Fibroblast of the conjunctiva (primary cell): ENCODE measurements around the gene ZBTB7C.

Experiments
- DNase-seq: peaks from one replicate; pipeline ENCODE4 v3.0.0-alpha.2; 2010; ENCODE audit warnings: low read depth

ZBTB7C gene

DNA sequence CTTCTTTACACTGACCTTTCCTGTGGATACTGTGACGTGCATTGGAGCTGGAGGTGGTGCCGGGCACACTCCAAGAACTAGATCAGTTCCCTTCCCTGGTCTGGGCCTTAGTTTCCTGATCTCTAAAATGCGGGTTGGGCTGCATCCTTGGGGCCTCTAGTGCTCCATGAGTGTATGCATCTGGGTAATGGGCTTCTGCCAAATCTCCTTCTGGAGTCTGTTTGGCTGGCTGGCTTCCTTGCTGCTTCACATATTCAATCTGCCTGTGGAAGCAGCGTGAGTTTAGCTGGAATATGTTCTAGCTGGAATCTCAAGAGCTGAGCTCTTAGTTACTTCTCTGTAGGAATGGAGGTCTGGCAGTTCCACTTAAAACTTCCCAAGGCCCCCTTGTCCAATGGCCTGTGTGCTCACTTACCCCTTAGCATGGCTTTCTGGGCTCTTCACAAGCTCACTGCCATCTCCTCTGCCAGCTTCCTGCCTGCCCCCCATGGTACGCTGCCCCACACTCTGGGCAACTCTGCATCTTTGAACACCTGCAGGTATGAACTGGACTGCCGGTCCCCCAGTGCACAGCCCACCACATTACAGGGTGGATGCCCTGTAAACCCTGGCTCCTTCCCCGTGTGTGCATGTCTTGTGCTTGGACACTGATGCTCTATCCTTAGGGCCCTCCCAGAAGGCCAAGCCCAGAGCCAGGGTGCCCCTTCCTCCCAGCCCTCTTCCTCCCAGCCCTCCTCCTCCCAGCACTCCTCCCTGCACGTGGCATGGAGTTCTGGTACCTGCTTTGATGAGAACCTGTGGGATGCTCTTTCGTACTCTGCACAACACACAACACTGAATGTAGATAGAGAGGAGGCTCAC, 375.2 kb downstream of the ZBTB7C start:
- DNase-seq, result no peak

DNA sequence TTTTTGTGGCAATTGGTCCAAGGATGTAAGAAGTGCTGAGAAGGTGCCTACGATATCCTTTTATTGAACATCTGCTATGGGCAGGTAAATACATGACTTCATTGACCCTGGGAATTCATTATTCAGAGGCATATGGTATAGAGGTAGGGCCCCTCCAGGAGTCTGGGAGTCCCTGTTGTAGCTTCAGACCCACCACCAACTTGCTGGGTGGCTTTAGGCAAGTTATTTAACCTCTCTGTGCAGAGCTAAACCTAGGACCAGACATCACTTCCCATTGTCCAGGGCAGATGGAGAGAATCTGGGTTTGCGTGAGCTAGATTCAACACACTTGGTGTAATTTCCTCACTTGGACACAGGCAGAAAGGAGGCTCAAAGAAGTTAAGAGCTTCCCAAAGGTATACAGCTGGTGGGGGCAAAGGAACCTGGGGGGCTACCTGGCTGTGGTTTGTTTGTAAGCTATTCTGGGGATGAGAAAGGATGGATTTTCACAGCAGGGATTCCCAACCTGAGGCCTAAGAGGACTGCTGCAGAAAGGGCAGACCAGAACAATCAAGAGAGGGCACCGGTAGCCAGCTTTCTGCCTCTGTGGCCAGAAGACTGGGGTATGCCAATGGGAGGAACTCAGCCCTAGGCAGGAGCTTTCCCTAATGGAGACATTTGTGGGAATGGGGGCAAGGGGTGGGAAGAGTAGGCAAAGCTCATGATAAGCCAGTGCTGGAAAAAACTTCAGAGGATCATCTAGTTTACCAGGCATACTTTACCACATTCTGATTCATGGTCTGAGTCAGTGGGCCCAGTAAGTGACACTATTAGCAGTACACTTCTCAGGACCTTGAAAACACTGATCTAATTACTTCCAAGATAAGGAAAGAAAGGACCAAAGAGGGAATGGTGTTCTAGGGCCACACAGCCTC, 376.1 kb downstream of the ZBTB7C start:
- DNase-seq, result no peak

DNA sequence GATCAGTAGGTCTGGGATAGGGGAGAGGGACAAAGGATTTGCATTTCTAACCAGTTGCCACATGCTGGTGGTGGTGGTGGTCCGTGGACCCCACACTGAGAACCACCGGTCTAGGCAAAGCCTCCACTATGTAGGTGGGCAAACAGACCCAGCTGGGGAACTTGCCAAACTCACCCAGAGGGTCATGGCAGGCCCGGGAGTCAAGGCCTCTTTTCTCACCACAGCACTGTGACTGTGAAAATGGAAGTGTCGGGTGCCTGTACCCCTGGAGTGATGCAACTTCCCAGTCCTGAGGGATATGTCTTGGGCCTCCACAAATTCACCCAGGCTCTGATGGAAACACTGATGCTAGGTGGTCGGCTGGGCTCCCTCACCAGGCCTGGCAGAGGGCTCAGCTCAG, 377.5 kb downstream of the ZBTB7C start:
- no peak for DNase-seq

DNA sequence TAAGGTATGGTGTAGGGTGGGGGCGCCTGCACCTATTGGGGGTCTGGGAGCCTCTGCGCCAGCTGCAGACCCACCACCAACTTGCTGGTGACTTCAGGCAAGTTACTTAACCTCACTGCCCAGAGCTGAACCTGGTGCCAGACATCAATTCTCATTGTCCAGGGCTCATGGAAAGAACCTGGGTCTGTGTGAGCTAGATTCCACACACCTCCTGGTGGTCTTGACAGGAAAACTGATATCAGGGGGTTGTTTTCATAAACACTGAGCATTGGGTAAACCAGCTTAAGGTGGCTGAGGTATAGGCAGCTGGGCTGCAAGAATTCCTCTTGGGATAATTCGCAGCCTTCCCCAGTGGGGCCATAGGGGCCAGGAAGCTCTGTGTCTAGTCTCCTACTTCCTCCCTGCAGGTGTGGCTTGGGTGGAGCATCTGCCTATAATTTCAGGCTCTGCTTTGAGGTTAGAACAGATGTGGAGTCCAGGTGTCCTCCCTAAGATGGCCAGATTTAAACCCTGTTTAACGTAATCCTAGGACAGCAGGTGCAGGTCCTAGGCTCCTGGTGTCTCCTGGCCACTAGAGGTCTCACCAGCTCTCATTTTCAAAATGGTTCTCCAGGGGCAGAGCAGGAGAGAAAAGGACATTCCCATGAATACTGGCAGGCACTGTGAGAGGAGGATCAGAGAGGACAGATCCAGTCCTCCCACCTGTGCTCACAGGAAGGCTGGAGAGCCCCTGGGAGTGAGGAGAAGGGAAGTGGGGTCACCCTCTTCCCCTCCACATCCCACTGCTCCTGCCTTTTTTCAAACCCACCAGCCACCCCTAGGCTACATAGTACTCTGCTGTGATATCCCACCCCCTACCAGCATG, 378.3 kb downstream of the ZBTB7C start:
- no peak for DNase-seq

DNA sequence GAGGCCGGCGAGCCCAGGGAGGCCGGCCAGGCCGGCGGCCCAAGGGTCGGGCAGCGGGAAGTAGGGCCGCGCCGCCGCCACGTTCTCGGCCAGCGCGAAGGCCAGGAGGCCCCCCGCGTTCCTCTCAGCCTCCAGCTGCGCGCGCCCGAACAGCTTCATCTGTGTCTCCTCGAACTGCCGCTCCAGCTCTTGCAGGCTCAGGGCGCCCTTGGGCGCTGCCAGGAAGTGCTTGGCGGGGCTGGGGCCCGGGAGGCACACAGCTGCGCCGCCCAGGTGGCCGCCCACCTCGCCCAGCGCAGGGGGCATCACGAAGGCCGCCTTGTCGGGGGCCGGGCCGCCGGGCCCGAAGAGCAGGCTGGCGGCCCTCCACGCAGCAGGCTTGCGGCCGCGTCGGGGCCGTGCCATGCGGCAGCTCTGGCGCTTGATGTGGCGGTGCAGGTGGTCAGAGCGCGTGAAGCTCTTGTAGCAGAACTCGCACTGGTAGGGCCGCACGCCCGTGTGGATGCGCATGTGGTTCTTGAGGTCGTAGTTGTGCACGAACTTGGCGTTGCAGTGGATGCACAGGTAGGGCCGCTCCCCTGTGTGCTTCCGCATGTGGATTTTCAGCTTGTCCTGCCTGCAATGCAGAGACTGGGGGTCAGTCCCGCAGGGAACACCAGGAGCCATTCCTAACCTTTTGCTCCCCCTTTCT, 379.7 kb downstream of the ZBTB7C start:
- no peak for DNase-seq

DNA sequence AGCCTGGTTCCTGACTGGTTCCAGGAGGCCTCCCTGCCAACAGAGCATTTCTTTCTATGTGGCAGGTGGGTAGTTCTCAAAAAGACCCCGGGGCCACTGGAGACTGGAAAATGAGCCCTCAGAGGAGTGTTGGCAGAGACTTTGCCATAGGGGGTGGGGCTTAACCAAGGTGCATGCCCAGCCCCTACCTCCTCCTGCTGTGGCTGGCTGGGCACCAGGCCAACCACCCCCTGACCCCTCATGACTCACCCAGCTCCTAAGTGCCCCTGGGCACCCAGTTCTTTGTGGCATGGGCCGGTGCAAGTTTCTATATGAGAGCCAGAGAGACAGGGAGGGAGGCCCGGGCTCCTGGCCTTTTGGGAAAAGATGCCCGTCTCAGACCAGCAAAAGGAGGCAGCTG, 380.5 kb downstream of the ZBTB7C start:
- DNase-seq, result no peak

DNA sequence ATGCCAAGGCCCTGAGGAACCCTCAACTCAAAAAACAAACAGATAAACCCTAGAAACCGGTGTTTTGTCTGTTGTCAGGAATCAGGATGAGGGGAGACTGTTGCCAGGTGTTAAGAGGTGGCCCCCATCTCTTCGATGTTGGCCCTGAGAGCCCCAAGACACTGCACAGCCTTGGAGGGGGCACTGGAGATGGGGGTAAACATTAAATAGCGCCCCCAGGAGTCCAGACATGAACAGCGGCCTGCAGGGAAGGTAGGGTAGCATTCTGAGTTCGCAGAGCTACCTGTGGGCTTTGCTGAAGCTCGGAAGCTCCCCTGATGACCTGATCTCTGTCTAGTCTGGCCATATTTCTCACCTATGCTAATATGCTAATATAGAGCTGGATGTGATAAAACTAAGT, 381.1 kb downstream of the ZBTB7C start:
- no peak for DNase-seq

DNA sequence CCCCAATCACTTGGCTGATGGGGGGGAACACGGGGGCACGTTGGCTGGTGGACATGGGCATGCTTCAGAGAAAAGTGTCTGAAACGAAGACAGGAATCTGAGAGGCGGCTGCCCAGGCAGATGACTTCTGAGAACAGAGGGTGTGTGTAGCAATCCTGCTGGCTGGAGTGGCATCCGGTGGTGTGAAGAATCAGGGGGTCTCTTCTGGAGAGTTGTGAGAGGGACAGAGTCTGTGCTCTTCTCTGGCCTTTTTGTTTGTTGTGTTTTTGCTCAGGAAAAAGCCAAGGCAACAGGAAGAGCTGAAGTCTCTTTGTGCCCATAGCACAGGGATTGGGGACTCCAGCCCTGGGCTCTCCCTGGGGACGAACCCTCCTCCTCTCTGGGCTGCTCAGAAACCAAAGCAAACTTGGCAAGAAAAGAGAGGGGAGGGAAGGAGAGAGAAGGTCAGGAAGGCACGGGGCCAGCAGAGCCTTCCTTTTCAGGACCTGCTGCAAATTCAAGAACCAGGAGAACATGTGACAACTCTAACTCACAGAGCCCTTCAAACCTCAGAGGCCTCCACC, 381.7 kb downstream of the ZBTB7C start:
- DNase-seq, result no peak

DNA sequence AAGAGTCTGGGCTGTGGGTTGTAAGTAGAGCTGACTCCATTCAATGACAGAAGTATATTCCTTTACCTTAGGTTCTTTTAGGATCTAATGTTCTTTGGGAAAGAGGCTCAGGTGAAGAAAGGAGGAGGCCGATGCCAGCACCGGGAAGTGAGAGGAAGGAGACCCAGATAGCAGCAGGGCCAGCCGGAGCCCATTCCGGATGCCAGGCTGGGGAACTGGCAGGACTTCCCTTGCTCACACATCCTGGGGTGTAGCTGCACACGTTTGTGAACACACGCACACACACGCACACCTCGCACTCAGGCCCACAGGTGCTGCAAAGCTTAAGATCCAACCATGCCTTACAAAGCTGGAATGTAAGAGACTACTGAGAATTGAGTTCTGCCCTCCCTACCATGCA, 383.0 kb downstream of the ZBTB7C start:
- DNase-seq, result no peak

DNA sequence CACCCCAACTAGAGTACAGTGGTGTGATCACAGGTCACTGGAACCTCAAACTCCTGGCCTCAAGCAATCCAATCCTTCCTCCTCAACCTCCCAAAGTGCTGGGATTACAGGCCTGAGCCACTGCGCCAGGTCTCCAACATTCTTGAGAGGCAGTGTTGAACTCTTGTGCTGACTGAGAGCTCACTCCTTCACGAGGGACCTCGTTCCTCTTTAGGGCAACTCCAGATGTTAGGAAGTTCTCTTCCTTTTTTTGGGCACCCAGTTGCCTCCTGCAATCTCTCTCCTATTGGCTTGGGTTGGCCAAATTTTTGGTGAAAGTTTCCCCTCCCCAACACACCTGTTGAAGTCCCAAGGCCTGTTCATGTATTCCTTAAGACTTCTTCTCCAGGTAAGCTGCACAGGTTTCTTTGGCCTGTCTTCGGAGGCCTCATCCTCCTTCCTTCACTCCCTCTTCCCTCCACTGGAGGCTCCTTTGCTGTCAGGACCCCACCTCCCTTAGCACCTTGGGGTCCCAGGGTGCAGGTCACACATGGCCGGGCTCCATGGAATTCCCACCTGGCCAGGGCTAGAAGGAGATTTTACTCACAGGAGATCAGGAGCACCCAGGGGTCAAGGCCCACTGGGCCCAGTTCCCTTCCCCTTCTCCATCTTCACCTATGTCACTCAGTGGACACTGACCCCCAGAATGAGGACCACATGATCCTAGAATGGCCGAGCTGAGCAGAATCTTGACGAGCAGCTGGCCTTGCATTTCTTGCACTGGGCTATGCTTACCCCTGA, 384.1 kb downstream of the ZBTB7C start:
- DNase-seq, result no peak

DNA sequence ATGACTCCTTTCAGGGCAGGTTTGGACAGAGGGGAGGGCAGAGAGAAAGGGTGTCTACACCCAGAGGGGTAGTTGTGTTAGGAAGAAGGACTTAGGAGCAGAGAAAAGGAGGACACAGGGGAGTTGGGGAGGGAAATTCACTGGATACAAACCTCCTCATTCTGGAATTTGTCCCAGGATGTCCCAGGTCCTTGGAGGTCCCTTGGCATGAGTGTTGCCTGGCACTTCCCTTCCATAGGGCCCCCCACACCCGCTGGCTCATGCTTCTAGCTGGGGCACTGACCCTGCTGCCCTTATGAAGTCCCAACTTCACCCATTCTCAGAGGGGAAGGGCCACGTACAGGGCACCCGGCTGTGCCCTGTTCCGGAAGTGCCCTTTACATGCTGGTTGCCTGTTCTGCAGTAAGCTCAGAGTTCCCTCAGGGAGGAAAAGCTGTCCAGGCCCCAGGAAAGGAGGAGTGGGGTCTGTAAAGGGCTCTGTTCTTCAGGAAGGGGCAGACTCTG, 385.1 kb downstream of the ZBTB7C start:
- no peak for DNase-seq

DNA sequence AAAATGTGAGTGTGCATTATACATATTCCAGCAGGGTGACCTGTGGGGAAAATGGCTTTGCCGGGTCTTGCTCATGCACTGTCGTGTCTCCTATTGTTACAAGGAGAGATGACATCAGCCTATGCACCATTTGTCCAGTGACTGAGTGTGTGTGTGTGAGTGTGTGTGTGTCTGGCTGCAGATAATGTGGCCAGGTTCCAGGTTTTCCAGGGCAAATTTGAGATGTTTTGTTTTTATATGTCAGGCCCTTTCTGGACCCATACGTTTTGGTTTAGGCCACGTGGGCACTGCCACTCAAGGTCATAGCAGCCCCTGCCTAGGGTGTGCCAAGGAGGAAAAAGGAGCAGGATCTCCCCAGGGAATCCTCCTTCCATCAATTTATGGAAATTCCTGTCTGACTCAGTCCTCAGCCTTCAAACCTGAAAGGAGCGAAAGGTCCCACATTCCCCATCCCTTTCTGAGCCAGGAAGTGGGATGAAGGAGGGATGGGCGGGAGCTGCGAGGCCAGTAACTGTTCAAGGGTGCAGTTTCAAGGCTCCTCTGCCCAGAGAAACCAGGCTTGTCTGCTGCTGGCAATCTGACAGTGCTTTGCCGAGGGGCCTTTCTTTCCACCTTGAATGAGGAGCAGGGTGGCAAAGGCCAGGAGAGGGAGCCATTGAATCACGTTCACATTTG, 385.7 kb downstream of the ZBTB7C start:
- DNase-seq, result no peak

DNA sequence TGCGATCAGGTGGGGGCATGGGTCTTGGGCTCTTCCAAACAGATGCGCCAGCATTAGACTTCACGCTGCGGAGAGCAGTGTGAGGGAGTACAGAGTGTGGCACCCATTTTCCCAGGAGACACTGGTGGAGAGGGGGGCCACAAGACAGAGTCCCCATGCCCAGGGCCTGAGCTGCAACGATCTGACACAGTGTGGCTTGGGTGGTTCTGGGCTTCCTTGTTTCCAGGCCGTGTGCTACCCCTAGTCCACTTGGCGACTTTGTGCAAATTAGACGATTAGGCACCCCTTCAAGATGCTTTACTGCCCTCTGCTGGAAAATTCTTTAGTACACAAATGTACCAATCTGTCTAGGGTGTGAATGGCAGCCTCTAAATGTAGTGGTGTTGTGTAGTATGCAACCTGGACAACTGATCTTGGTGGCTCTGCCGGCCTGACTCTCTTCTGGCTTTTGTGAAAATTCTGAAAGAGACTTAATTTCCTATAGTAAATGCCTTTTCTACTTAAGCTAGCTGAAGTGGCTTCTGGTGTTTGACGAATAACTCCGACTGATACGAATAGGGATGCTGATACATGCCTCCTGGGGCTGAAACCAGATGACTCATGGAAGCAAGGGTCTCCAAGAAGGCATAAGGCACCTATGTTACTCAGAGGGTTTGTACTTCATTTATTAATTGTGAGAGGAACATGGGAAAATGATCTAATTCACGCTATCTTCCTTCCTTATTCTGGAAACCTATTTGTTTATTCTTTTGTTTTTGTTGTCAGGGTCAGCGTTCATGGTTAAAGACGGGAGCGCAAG, 386.5 kb downstream of the ZBTB7C start:
- peak; percentile 46 for DNase-seq

DNA sequence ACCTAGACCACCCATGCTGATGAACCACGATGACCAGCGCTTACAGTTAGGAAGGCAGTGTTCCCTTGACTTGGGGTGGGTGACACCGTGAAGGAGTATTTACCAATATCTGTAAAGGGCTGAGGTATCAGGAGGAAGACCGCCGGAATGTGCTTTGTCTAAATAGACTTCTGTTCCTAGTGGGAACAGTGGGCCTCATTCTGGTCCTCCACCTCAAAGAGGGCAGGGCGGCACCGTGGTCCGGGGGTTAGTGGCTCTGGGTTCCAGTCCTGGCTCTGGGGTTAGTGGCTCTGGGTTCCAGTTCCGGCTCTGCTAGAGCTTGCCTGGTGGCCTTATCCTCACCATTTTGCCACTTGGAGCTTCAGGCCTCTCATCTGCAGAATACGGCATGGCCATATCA, 387.2 kb downstream of the ZBTB7C start:
- no peak for DNase-seq

DNA sequence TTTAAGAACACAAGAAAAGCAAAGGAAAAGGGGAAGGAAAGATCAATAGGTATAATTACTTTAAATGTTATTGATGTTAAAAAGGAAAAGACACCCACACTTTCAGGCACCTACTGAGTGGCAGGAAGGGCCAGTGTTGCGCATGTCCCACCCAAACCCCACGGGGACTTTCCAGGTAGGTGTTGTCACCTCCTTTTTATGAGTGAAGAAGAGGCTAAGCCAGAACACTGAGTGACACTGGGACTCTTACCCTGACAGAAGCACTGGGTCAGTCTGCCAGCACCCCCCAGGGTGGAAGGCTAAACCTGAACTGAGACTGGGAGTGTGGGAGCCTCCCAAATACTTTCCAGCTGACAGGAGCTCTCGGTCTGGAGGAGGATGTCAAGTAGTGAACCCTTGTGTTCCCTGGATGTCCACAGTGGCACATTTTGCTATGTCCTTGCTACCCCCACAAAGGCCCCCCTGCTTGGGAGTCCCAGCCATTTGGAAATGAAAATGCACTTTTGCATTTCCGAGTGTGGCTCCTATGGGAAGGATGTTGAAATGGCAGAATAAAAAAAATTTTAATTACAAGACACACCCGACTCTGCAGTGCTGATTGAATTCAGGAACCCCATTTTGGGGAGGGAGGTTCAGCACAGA, 387.8 kb downstream of the ZBTB7C start:
- no peak for DNase-seq

DNA sequence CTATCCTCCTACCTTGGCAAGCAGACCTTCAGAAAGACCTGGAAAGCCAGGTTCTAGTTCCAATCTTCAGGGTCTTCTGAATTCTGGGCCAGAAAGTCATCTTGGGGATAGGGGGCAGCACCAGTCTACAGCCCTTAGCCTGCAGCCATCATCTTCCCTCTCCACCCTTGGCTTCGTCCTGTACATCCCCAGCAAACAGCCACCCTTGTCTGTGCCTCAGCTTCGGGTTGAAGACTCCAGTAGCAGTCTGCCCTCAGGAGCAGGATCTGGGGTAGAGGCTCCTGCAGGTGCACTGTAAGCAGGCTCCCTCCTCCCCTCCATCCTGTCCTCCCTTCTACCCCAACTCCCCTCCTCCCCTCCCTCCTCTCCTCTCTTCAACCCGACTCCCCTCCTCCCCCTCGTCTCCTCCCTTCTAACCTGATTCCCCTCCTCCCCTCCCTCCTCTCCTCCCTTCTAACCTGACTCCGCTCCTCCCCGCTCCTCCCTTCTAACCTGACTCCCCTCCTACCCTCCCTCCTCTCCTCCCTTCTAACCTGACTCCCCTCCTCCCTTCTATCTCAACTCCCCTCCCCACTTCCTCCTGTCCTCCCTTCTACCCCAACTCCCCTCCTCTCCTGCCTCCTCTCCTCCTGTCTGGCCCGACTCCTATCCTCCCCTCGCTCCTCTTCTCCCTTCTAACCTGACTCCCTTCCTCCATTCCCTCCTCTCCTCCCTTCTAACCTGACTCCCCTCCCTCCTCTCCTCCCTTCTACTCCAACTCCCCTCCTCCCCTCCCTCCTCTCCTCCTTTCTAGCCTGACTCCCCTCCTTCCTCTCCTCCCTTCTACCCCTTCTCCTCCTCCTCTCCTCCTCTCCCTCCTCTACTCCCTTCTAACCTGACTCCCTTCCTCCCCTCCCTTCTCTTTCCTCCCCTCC, 388.6 kb downstream of the ZBTB7C start:
- no peak for DNase-seq
